EL (cell line): Measurements from ENCODE around the gene P2RY14.
"Not testable (repeated sequence)": the region's sequence is repeated elsewhere in the genome, so short reads cannot be mapped to it uniquely, and the experiment has no call there.

ENCODE experiments used
- DNase-seq: peaks from one replicate; pipeline ENCODE4 v3.0.0-alpha.2; 2016

The P2RY14 gene

GRCh38 chr3:151171145-151171757, 107.1 kb downstream of the P2RY14 start:
- no peak for DNase-seq

DNA sequence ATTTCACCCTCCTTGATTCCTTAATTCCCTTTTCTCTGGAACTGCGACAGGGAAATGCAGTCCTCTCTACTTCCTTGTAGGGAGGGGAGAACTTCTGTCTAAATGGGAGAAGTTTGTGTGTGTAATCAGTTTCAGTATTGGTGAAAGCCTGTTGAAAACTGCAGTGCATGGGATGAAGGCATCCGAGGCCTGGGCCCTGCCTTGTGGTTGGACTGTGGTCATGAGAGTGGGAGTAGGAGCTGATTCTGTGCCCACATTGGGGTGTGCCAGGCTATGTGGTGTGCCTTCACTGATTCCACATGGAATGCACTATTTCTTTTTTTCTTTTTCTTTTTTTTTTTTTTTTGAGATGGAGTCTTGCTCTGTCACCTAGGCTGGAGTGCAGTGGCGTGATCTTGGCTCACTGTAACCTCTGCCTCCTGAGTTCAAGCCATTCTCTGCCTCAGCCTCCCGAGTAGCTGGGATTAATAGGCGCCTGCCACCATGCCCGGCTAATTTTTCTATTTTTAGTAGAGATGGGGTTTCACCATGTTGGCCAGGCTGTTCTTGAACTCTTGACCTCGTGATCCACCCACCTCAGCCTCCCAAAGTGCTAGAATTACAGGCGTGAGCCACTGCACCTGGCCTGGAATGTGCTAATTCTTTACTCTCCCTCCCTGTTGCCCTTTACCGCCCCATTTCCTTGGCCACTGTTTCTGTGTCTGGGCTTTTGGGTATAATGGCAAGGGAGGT, 108.2 kb downstream of the P2RY14 start:
- not testable (repeated sequence) for DNase-seq

GRCh38 chr3:151169262-151169947, 108.9 kb downstream of the P2RY14 start:
- no peak for DNase-seq

GRCh38 chr3:151168269-151169094, 109.9 kb downstream of the P2RY14 start:
- DNase-seq: peak; percentile 58

GRCh38 chr3:151166161-151166560, 112.2 kb downstream of the P2RY14 start:
- DNase-seq: no peak

GRCh38 chr3:151165226-151165625, 113.1 kb downstream of the P2RY14 start:
- DNase-seq: no peak
